Thyroid gland (tissue), 4 donors: Measurements from ENCODE around the gene CDC14B. TPM values are rescaled to one million over a fixed set of nuclear protein-coding genes. Genes with fewer than 3 reads are reported as not detected.

ENCODE experiments used
- DNase-seq, 2 donors: peaks; one replicate each; pipeline ENCODE4 v3.0.0-alpha.2; 2019
- H3K27ac ChIP-seq, 3 donors: fragments of 200-600 bp; sonication (generic); 1 replicate in 2 of 3; 2 replicates in 1 of 3; pipeline ENCODE4 v1.5.1; 2016 to 2019; ENCODE audit warnings: mild to moderate bottlenecking in 1 of 3, moderate library complexity in 1 of 3
- H3K27me3 ChIP-seq: fragments of 200-600 bp; sonication (generic); one replicate; pipeline ENCODE4 v1.5.1; 2019
- H3K36me3 ChIP-seq, 2 donors: fragments of 200-600 bp; sonication (generic); one replicate each; pipeline ENCODE4 v1.5.1; 2016 to 2019
- H3K4me1 ChIP-seq, 2 donors: fragments of 200-600 bp; sonication (generic); one replicate each; pipeline ENCODE4 v1.5.1; 2017 to 2019
- H3K4me3 ChIP-seq, 3 donors: fragments of 200-600 bp; sonication (generic); replicated peaks in 1 of 3; 1 replicate in 2 of 3; 2 replicates in 1 of 3; pipeline ENCODE4 v1.5.1; 2016; ENCODE audit warnings: mild to moderate bottlenecking in 1 of 3
- H3K9me3 ChIP-seq: fragments of 200-600 bp; sonication (generic); one replicate; pipeline ENCODE4 v1.5.1; 2017
- CTCF ChIP-seq, 6 experiments: fragments of 200-600 bp in 3 of 6; fragments of 450-650 bp in 3 of 6; sonication (generic) in 3 of 6; IDR thresholded peaks; one replicate each; pipeline ENCODE4 v1.5.1; 2016 to 2019; ENCODE audit warnings: antibody characterized with exemption in 6 of 6, mild to moderate bottlenecking in 2 of 6, inconsistent platforms in 1 of 6, moderate library complexity in 1 of 6
- POLR2A ChIP-seq, 2 donors: fragments of 450-650 bp; IDR thresholded peaks; one replicate each; pipeline ENCODE4 v1.6.1; 2017; ENCODE audit warnings: antibody characterized with exemption in 2 of 2, mild to moderate bottlenecking in 2 of 2, moderate library complexity in 1 of 2
- WGBS, 2 donors: methylation state at CpG; one replicate each; pipeline ENCODE4 v1.1.5; 2017; 5-methylcytosine and 5-hydroxymethylcytosine counted together
- intact Hi-C: fragments of 100-400 bp; cut with DNase I; formaldehyde crosslinking; loops from one replicate; pipeline ENCODE4 v1.15.1; 2023
- total RNA-seq, 4 donors: library from RNA; depleted of rRNA; stranded (reverse); fragments of >200 nt; gene quantifications; one replicate each; pipeline ENCODE4 v1.2.3, GENCODE V29; 2016

The CDC14B gene
- total RNA-seq, 4 donors from 2014 or later = 39.7 to 87.4 (median 56.3) TPM

- intact Hi-C loops = no loop called here
- no peaks in the 10 kb centered on the region for H3K36me3 ChIP-seq
- 92 to 97% methylated on average over 7 of the region's 7 CpGs for WGBS, 2 donors
These were observed 160.2 kb downstream of the CDC14B start for GRCh38 chr9:96459268-96460007.

GRCh38 chr9:96458226-96458625, 161.4 kb downstream of the CDC14B start:
- no peaks in the 10 kb centered on the region for H3K9me3 ChIP-seq
- WGBS, 2 donors = 95 to 96% methylated on average over 8 of the region's 8 CpGs
- H3K27ac ChIP-seq = no peak overlapping the region
- H3K4me1 ChIP-seq = no peaks in the 10 kb centered on the region
- TF ChIP-seq POLR2A (IDR thresholded peaks at IDR 0.05) (no peak), CTCF (IDR thresholded peaks at IDR 0.05) (no peak)
- no peak overlapping the region for H3K4me3 ChIP-seq
- no peak for DNase-seq
- intact Hi-C loops = no loop called here
- no peaks in the 10 kb centered on the region for H3K27me3 ChIP-seq
- no peaks in the 10 kb centered on the region for H3K36me3 ChIP-seq

More at GRCh38 chr9:96459268-96460007, 160.2 kb downstream of the CDC14B start:
- Histone ChIP-seq H3K9me3 (no peaks in the 10 kb centered on the region), H3K27me3 (no peaks in the 10 kb centered on the region), H3K27ac (no peak overlapping the region), H3K4me3 (no peak overlapping the region), H3K4me1 (no peaks in the 10 kb centered on the region)
- no peak for DNase-seq
- TF ChIP-seq CTCF (IDR thresholded peaks at IDR 0.05) = no peak
- TF ChIP-seq POLR2A (IDR thresholded peaks at IDR 0.05) = no peak

GRCh38 chr9:96457266-96457665, 162.4 kb downstream of the CDC14B start:
- no peaks in the 10 kb centered on the region for H3K27me3 ChIP-seq
- H3K4me1 ChIP-seq = no peaks in the 10 kb centered on the region
- WGBS, 2 donors = 77 to 82% methylated on average over 4 of the region's 4 CpGs
- no peak for DNase-seq
- no peaks in the 10 kb centered on the region for H3K36me3 ChIP-seq
- no peaks in the 10 kb centered on the region for H3K9me3 ChIP-seq
- intact Hi-C loops = no loop called here
- TF ChIP-seq POLR2A (IDR thresholded peaks at IDR 0.05) (no peak), CTCF (IDR thresholded peaks at IDR 0.05) (no peak)
- H3K27ac ChIP-seq = no peak overlapping the region
- H3K4me3 ChIP-seq = no peak overlapping the region

GRCh38 chr9:96453625-96454024, 166.0 kb downstream of the CDC14B start:
- H3K27ac ChIP-seq = no peak overlapping the region
- intact Hi-C loops = loop anchor here (5.0 kb wide), 1 partner anchor 214 kb away; no protein-coding TSS in a partner anchor
- peak; percentile 37 to 40 for DNase-seq
- WGBS, 2 donors = 57 to 59% methylated on average over 2 of the region's 2 CpGs
- no peaks in the 10 kb centered on the region for H3K27me3 ChIP-seq
- H3K36me3 ChIP-seq = no peaks in the 10 kb centered on the region
- no peak overlapping the region for H3K4me3 ChIP-seq
- H3K9me3 ChIP-seq = no peaks in the 10 kb centered on the region
- H3K4me1 ChIP-seq = peaks cover 3 to 4% of the 10 kb centered on the region in 2 donors
- TF ChIP-seq CTCF (IDR thresholded peaks at IDR 0.05) (peak in 5 of 6 experiments; percentile 46 to 67 (median 63)), POLR2A (IDR thresholded peaks at IDR 0.05) (no peak)
